ENCODE results near the gene CHML.

DNA sequence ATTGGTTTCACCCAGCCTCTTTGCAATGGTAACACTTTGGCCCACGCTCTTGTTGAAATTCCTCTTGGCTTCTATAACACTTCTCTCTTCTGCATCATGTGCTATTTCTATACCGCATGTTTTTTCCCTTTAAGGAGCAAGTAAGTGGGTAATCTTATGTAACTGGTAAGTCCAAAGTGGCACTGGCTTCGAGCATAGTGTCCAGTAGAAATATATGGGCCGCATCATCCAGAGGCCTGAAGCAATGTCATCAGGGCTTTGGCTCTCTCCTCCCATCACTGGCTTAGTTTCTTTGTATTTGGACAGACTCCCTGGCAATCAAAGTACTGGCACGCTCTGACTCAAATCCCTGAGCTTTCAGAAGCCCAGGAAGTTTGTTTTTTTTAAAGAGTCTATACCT lies 17.5 kb downstream of the CHML start:
- TF ChIP-seq, protein P1, sequence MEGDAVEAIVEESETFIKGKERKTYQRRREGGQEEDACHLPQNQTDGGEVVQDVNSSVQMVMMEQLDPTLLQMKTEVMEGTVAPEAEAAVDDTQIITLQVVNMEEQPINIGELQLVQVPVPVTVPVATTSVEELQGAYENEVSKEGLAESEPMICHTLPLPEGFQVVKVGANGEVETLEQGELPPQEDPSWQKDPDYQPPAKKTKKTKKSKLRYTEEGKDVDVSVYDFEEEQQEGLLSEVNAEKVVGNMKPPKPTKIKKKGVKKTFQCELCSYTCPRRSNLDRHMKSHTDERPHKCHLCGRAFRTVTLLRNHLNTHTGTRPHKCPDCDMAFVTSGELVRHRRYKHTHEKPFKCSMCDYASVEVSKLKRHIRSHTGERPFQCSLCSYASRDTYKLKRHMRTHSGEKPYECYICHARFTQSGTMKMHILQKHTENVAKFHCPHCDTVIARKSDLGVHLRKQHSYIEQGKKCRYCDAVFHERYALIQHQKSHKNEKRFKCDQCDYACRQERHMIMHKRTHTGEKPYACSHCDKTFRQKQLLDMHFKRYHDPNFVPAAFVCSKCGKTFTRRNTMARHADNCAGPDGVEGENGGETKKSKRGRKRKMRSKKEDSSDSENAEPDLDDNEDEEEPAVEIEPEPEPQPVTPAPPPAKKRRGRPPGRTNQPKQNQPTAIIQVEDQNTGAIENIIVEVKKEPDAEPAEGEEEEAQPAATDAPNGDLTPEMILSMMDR (IDR thresholded peaks at IDR 0.05) = no peak
- TF ChIP-seq POLR2A (IDR thresholded peaks at IDR 0.05) (no peak), EP300 (IDR thresholded peaks at IDR 0.05) (no peak)
